H1 (cell line): ENCODE measurements around the gene EYA4. TPM values are rescaled to one million over a fixed set of nuclear protein-coding genes. Genes with fewer than 3 reads are reported as not detected.

Experiments used
- CTCF ChIA-PET: fragments of 300-600 bp; sonication (Branson Sonifier 250); formaldehyde crosslinking; loops from one replicate; lab custom pipeline; 2021; ENCODE audit not compliant: partially characterized antibody; lab: Charles Lee
- POLR2A ChIA-PET: fragments of 300-600 bp; sonication (Branson Sonifier 250); formaldehyde crosslinking; loops from one replicate; lab custom pipeline; 2021; ENCODE audit warnings: inconsistent platforms; ENCODE audit not compliant: partially characterized antibody; lab: Charles Lee
- DNase-seq, 2 experiments: peaks; one replicate each; pipeline versions ENCODE4 v3.0.0 to v3.0.0-alpha.2; 2010 to 2022; ENCODE audit warnings: low spot score in 2 of 2, low read depth in 1 of 2, mixed read lengths in 1 of 2
- FAIRE-seq: peaks from 2 replicates; lab custom pipeline; 2011; peaks lifted over from hg19 to GRCh38; lab: Jason Lieb, UNC
- H2AFZ ChIP-seq: 2 replicates; pipeline ENCODE4 v1.8.1; 2012; ENCODE audit warnings: low read length, inconsistent platforms
- H2AK5ac ChIP-seq: 2 replicates; pipeline ENCODE4 v1.6.1; 2013; ENCODE audit warnings: low read depth, low read length
- H2BK120ac ChIP-seq: replicated peaks from 2 replicates; pipeline ENCODE3; 2013; ENCODE audit warnings: low read depth, low read length, inconsistent platforms
- H2BK12ac ChIP-seq: 2 replicates; pipeline ENCODE4 v1.6.1; 2013; ENCODE audit warnings: low read depth, low read length
- H2BK15ac ChIP-seq: 2 replicates; pipeline ENCODE4 v1.6.1; 2013; ENCODE audit warnings: low read length
- H2BK20ac ChIP-seq: 2 replicates; pipeline ENCODE4 v1.6.1; 2013; ENCODE audit warnings: low read length
- H2BK5ac ChIP-seq: 2 replicates; pipeline ENCODE4 v1.6.1; 2013; ENCODE audit warnings: low read depth, low read length
- H3K14ac ChIP-seq: 2 replicates; pipeline ENCODE4 v1.6.1; 2013; ENCODE audit warnings: inconsistent platforms; ENCODE audit not compliant: insufficient read length
- H3K18ac ChIP-seq: 2 replicates; pipeline ENCODE4 v1.6.1; 2013; ENCODE audit warnings: low read length; ENCODE audit errors: extremely low read depth
- H3K23ac ChIP-seq: 2 replicates; pipeline ENCODE4 v1.6.1; 2013; ENCODE audit warnings: inconsistent platforms; ENCODE audit not compliant: insufficient read length
- H3K23me2 ChIP-seq: 2 replicates; pipeline ENCODE4 v1.6.1; 2013; ENCODE audit warnings: low read depth, low read length
- H3K27ac ChIP-seq: 2 replicates; pipeline ENCODE4 v1.6.1; 2011; ENCODE audit warnings: low read depth, low read length, inconsistent platforms
- H3K27me3 ChIP-seq, 4 experiments: replicated peaks in 1 of 4; 1 replicate in 1 of 4; 2 replicates in 3 of 4; pipeline versions ENCODE4 v1.6.1 to v1.8.1; 2011 to 2013; ENCODE audit warnings: low read length in 3 of 4, mild to moderate bottlenecking in 3 of 4, inconsistent platforms in 2 of 4, mixed read lengths in 2 of 4, moderate library complexity in 1 of 4; ENCODE audit not compliant: control insufficient read depth in 3 of 4, insufficient read depth in 3 of 4; ENCODE audit errors: extremely low read depth in 1 of 4
- H3K36me3 ChIP-seq, 4 experiments: 2 replicates each; pipeline versions ENCODE4 v1.6.1 to v1.8.1; 2011 to 2013; ENCODE audit warnings: mild to moderate bottlenecking in 4 of 4, low read length in 3 of 4, moderate library complexity in 2 of 4, control low read depth in 1 of 4, inconsistent platforms in 1 of 4; ENCODE audit not compliant: insufficient read depth in 4 of 4, control insufficient read depth in 2 of 4
- H3K4ac ChIP-seq: replicated peaks from 2 replicates; pipeline ENCODE3; 2013; ENCODE audit warnings: low read length, low read depth, mixed read lengths, inconsistent platforms; ENCODE audit not compliant: insufficient read length
- H3K4me1 ChIP-seq, 4 experiments: replicated peaks in 1 of 4; 1 replicate in 1 of 4; 2 replicates in 3 of 4; pipeline versions ENCODE4 v1.6.1 to v1.8.1; 2011 to 2013; ENCODE audit warnings: low read length in 3 of 4, inconsistent platforms in 2 of 4, mixed read lengths in 1 of 4; ENCODE audit not compliant: insufficient read depth in 4 of 4, control insufficient read depth in 3 of 4
- H3K4me2 ChIP-seq, 2 experiments: 2 replicates each; pipeline versions ENCODE4 v1.6.1 to v1.8.1; 2011 to 2013; ENCODE audit warnings: low read depth in 2 of 2, low read length in 2 of 2, control low read depth in 1 of 2, inconsistent platforms in 1 of 2, mild to moderate bottlenecking in 1 of 2; ENCODE audit not compliant: insufficient read depth in 1 of 2
- H3K4me3 ChIP-seq, 4 experiments: fragments of 200-600, 300-600 bp in 1 of 4; sonication (generic), shearing (Covaris generic), sonication (Bioruptor Twin) in 1 of 4; 2 replicates each; pipeline versions ENCODE4 v1.5.1 to v1.8.1; 2011 to 2016; ENCODE audit warnings: low read length in 4 of 4, low read depth in 3 of 4, control low read depth in 2 of 4, inconsistent platforms in 2 of 4, mild to moderate bottlenecking in 2 of 4, mixed read lengths in 1 of 4, moderate library complexity in 1 of 4; ENCODE audit not compliant: insufficient read depth in 2 of 4; ENCODE audit errors: extremely low read depth in 1 of 4
- H3K56ac ChIP-seq: replicated peaks from 2 replicates; pipeline ENCODE3; 2013; ENCODE audit warnings: low read depth, mild to moderate bottlenecking, mixed read lengths, low read length, inconsistent platforms; ENCODE audit not compliant: insufficient read length
- H3K79me1 ChIP-seq: 2 replicates; pipeline ENCODE4 v1.6.1; 2013; ENCODE audit warnings: low read depth, low read length, control low read depth
- H3K79me2 ChIP-seq, 2 experiments: 2 replicates each; pipeline versions ENCODE4 v1.6.1 to v1.8.1; 2012 to 2013; ENCODE audit warnings: low read length in 2 of 2, mild to moderate bottlenecking in 2 of 2, inconsistent platforms in 1 of 2; ENCODE audit not compliant: insufficient read depth in 2 of 2, control insufficient read depth in 1 of 2
- H3K9ac ChIP-seq, 4 experiments: replicated peaks in 1 of 4; 1 replicate in 1 of 4; 2 replicates in 3 of 4; pipeline versions ENCODE4 v1.6.1 to v1.8.1; 2011 to 2013; ENCODE audit warnings: low read depth in 3 of 4, low read length in 3 of 4, control low read depth in 2 of 4, mild to moderate bottlenecking in 2 of 4, moderate library complexity in 2 of 4, inconsistent platforms in 1 of 4; ENCODE audit errors: extremely low read depth in 1 of 4
- H3K9me3 ChIP-seq, 2 experiments: 2 replicates each; pipeline versions ENCODE4 v1.6.1 to v1.8.1; 2012 to 2013; ENCODE audit warnings: mild to moderate bottlenecking in 2 of 2, moderate library complexity in 2 of 2, control low read depth in 1 of 2, inconsistent platforms in 1 of 2, low read depth in 1 of 2, low read length in 1 of 2, mixed read lengths in 1 of 2; ENCODE audit not compliant: insufficient read depth in 2 of 2
- H4K20me1 ChIP-seq, 2 experiments: replicated peaks in 1 of 2; 2 replicates each; pipeline versions ENCODE3 to v1.8.1; 2011 to 2013; ENCODE audit warnings: inconsistent platforms in 2 of 2, low read length in 2 of 2, mild to moderate bottlenecking in 1 of 2; ENCODE audit not compliant: insufficient read depth in 2 of 2, control insufficient read depth in 1 of 2
- H4K5ac ChIP-seq: 2 replicates; pipeline ENCODE4 v1.6.1; 2013; ENCODE audit warnings: low read length, low read depth, mixed read lengths, inconsistent platforms; ENCODE audit not compliant: insufficient read length
- H4K8ac ChIP-seq: 2 replicates; pipeline ENCODE4 v1.8.0; 2013; ENCODE audit warnings: mild to moderate bottlenecking, moderate library complexity, low read length, inconsistent platforms; ENCODE audit not compliant: insufficient read depth; ENCODE audit errors: extremely low read depth
- H4K91ac ChIP-seq: replicated peaks from 2 replicates; pipeline ENCODE3; 2013; ENCODE audit warnings: low read length, mixed read lengths, inconsistent platforms; ENCODE audit not compliant: insufficient read length
- BRCA1 ChIP-seq: IDR thresholded peaks from 2 replicates; pipeline ENCODE4 v1.6.1; 2012; ENCODE audit warnings: low read depth, low read length, improper control_type of control experiment
- CEBPB ChIP-seq: IDR thresholded peaks from 2 replicates; pipeline ENCODE4 v1.6.1; 2012; ENCODE audit warnings: low read depth, low read length
- FOSL1 ChIP-seq: IDR thresholded peaks from 2 replicates; pipeline ENCODE4 v1.6.1; 2011; ENCODE audit warnings: mild to moderate bottlenecking, low read depth, low read length, moderate library complexity; ENCODE audit not compliant: insufficient read depth
- JUN ChIP-seq: IDR thresholded peaks from 2 replicates; pipeline ENCODE4 v1.6.1; 2011; ENCODE audit warnings: low read depth, mild to moderate bottlenecking, improper control_type of control experiment, low read length
- KDM4A ChIP-seq: IDR thresholded peaks from one replicate; pipeline ENCODE4 v1.7.1; 2012; ENCODE audit warnings: low read depth, mild to moderate bottlenecking, moderate library complexity, low read length, inconsistent platforms; ENCODE audit not compliant: severe bottlenecking
- KDM5A ChIP-seq: fragments of 200-600 bp; IDR thresholded peaks from 2 replicates; pipeline ENCODE4 v1.7.1; 2012; ENCODE audit warnings: mild to moderate bottlenecking, low read length, inconsistent platforms, mixed read lengths
- MAFK ChIP-seq: IDR thresholded peaks from 2 replicates; pipeline ENCODE4 v1.6.1; 2012; ENCODE audit warnings: low read depth, mild to moderate bottlenecking, improper control_type of control experiment, low read length
- PHF8 ChIP-seq: fragments of 200-600 bp; sonication (generic); conservative IDR thresholded peaks from 2 replicates; pipeline ENCODE4 v1.7.1; 2012; ENCODE audit warnings: low read depth, mild to moderate bottlenecking, inconsistent platforms, low read length, moderate library complexity
- RFX5 ChIP-seq: IDR thresholded peaks from 2 replicates; pipeline ENCODE4 v1.6.1; 2011; ENCODE audit warnings: low read depth, low read length, improper control_type of control experiment, borderline replicate concordance
- SP2 ChIP-seq: IDR thresholded peaks from 2 replicates; pipeline ENCODE4 v1.6.1; 2012; ENCODE audit warnings: mild to moderate bottlenecking, low read length, inconsistent platforms
- SUZ12 ChIP-seq: fragments of 200-600 bp; sonication (generic); IDR thresholded peaks from 2 replicates; pipeline ENCODE4 v1.6.1; 2012; ENCODE audit warnings: mild to moderate bottlenecking, inconsistent platforms, low read length, moderate library complexity, mixed read lengths
- polyA plus RNA-seq, 7 experiments: library from polyadenylated mRNA; depleted of rRNA in 3 of 7; stranded (reverse) in 5 of 7; unstranded in 2 of 7; fragments of >200 nt in 5 of 7; fragments of 200-250 nt in 2 of 7; gene quantifications; 1 replicate in 5 of 7; 2 replicates in 1 of 7; 4 replicates in 1 of 7; pipeline versions ENCODE4 v1.2.1 to v1.2.3, GENCODE V29; 2011 to 2013; ENCODE audit warnings: missing spikeins in 2 of 7, mixed read lengths in 2 of 7
- total RNA-seq: library from RNA; stranded (reverse); fragmentation: NEBNext Ultra II Directional; extraction: Animal tissue kit (Norgen Biotek cat#: 25700); gene quantifications from 2 replicates; pipeline ENCODE4 v1.2.1, GENCODE V29; 2021

The EYA4 gene
- total and polyA plus RNA-seq, 2 of the 8 experiments (the other 6 are each of a cell fraction or from before 2014, with no cell fraction given): 0.06 to 0.17 TPM

DNA sequence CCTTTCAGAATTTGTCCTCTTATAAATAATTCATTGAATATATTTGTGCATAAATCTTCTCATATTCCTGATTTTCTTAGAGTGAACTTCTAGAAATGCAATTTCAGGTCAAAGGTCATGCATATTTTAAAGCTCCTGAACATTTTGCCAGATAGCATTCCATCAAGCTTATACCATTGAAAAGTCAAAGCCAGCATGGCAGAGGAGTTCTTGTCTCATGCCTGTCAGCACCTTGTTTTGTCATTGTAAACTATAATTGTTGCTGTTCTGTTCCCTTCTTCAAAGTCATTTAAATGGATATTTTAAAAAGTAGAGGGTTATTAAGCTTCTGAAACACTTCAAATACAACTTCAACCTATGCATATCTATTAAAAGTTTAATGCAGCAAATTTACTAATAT lies 170.6 kb downstream of the EYA4 start:
- Histone ChIP-seq H3K79me1 (no peaks in the 10 kb centered on the region), H3K56ac (no peak overlapping the region), H3K27me3 (no peaks in the 10 kb centered on the region), H2BK15ac (no peak overlapping the region), H3K4me3 (no peak overlapping the region), H2BK12ac (no peak overlapping the region), H3K9me3 (no peaks in the 10 kb centered on the region), H3K4me1 (peaks cover 0 to 8% (median 4%) of the 10 kb centered on the region in 4 experiments; a peak in 1 of 7 replicates), H3K23me2 (no peaks in the 10 kb centered on the region), H3K23ac (no peak overlapping the region), H3K9ac (no peak overlapping the region), H2BK20ac (no peak overlapping the region), H3K14ac (no peak overlapping the region), H3K4ac (no peak overlapping the region), H4K91ac (no peak overlapping the region), H3K4me2 (no peak overlapping the region), H4K5ac (no peak overlapping the region), H2AFZ (no peak overlapping the region), H2BK5ac (no peak overlapping the region), H2BK120ac (no peak overlapping the region), H2AK5ac (no peak overlapping the region), H4K20me1 (no peaks in the 10 kb centered on the region), H3K18ac (no peak overlapping the region), H3K27ac (no peak overlapping the region), H3K79me2 (no peaks in the 10 kb centered on the region), H3K36me3 (no peaks in the 10 kb centered on the region), H4K8ac (no peak overlapping the region)
- FAIRE-seq (no peak), DNase-seq (no peak)
- CTCF ChIA-PET: no interaction called here
- POLR2A ChIA-PET: no interaction called here
- no peak for TF ChIP-seq CEBPB
- no peak for TF ChIP-seq JUN
- no peak for TF ChIP-seq PHF8
- no peak for TF ChIP-seq FOSL1
- TF ChIP-seq SUZ12: no peak
- no peak for TF ChIP-seq MAFK
- TF ChIP-seq RFX5: no peak
- TF ChIP-seq KDM5A: no peak
- TF ChIP-seq BRCA1: no peak
- TF ChIP-seq KDM4A: no peak
- TF ChIP-seq SP2: no peak
